H1 (cell line): ENCODE results near the gene CA10. TPM values are rescaled to one million over a fixed set of nuclear protein-coding genes. Genes with fewer than 3 reads are reported as not detected.

Experiments used
- CTCF ChIA-PET: fragments of 300-600 bp; sonication (Branson Sonifier 250); formaldehyde crosslinking; loops from one replicate; lab custom pipeline; 2021; ENCODE audit not compliant: partially characterized antibody; lab: Charles Lee
- POLR2A ChIA-PET: fragments of 300-600 bp; sonication (Branson Sonifier 250); formaldehyde crosslinking; loops from one replicate; lab custom pipeline; 2021; ENCODE audit warnings: inconsistent platforms; ENCODE audit not compliant: partially characterized antibody; lab: Charles Lee
- DNase-seq, 2 experiments: peaks; one replicate each; pipeline versions ENCODE4 v3.0.0 to v3.0.0-alpha.2; 2010 to 2022; ENCODE audit warnings: low spot score in 2 of 2, low read depth in 1 of 2, mixed read lengths in 1 of 2
- FAIRE-seq: peaks from 2 replicates; lab custom pipeline; 2011; peaks lifted over from hg19 to GRCh38; lab: Jason Lieb, UNC
- H2AFZ ChIP-seq: 2 replicates; pipeline ENCODE4 v1.8.1; 2012; ENCODE audit warnings: low read length, inconsistent platforms
- H2AK5ac ChIP-seq: 2 replicates; pipeline ENCODE4 v1.6.1; 2013; ENCODE audit warnings: low read depth, low read length
- H2BK120ac ChIP-seq: replicated peaks from 2 replicates; pipeline ENCODE3; 2013; ENCODE audit warnings: low read depth, low read length, inconsistent platforms
- H2BK12ac ChIP-seq: 2 replicates; pipeline ENCODE4 v1.6.1; 2013; ENCODE audit warnings: low read depth, low read length
- H2BK15ac ChIP-seq: 2 replicates; pipeline ENCODE4 v1.6.1; 2013; ENCODE audit warnings: low read length
- H2BK20ac ChIP-seq: 2 replicates; pipeline ENCODE4 v1.6.1; 2013; ENCODE audit warnings: low read length
- H2BK5ac ChIP-seq: 2 replicates; pipeline ENCODE4 v1.6.1; 2013; ENCODE audit warnings: low read depth, low read length
- H3K14ac ChIP-seq: 2 replicates; pipeline ENCODE4 v1.6.1; 2013; ENCODE audit warnings: inconsistent platforms; ENCODE audit not compliant: insufficient read length
- H3K18ac ChIP-seq: 2 replicates; pipeline ENCODE4 v1.6.1; 2013; ENCODE audit warnings: low read length; ENCODE audit errors: extremely low read depth
- H3K23ac ChIP-seq: 2 replicates; pipeline ENCODE4 v1.6.1; 2013; ENCODE audit warnings: inconsistent platforms; ENCODE audit not compliant: insufficient read length
- H3K23me2 ChIP-seq: 2 replicates; pipeline ENCODE4 v1.6.1; 2013; ENCODE audit warnings: low read depth, low read length
- H3K27ac ChIP-seq: 2 replicates; pipeline ENCODE4 v1.6.1; 2011; ENCODE audit warnings: low read depth, low read length, inconsistent platforms
- H3K27me3 ChIP-seq, 4 experiments: replicated peaks in 1 of 4; 1 replicate in 1 of 4; 2 replicates in 3 of 4; pipeline versions ENCODE4 v1.6.1 to v1.8.1; 2011 to 2013; ENCODE audit warnings: low read length in 3 of 4, mild to moderate bottlenecking in 3 of 4, inconsistent platforms in 2 of 4, mixed read lengths in 2 of 4, moderate library complexity in 1 of 4; ENCODE audit not compliant: control insufficient read depth in 3 of 4, insufficient read depth in 3 of 4; ENCODE audit errors: extremely low read depth in 1 of 4
- H3K36me3 ChIP-seq, 4 experiments: 2 replicates each; pipeline versions ENCODE4 v1.6.1 to v1.8.1; 2011 to 2013; ENCODE audit warnings: mild to moderate bottlenecking in 4 of 4, low read length in 3 of 4, moderate library complexity in 2 of 4, control low read depth in 1 of 4, inconsistent platforms in 1 of 4; ENCODE audit not compliant: insufficient read depth in 4 of 4, control insufficient read depth in 2 of 4
- H3K4ac ChIP-seq: replicated peaks from 2 replicates; pipeline ENCODE3; 2013; ENCODE audit warnings: low read length, low read depth, mixed read lengths, inconsistent platforms; ENCODE audit not compliant: insufficient read length
- H3K4me1 ChIP-seq, 4 experiments: replicated peaks in 1 of 4; 1 replicate in 1 of 4; 2 replicates in 3 of 4; pipeline versions ENCODE4 v1.6.1 to v1.8.1; 2011 to 2013; ENCODE audit warnings: low read length in 3 of 4, inconsistent platforms in 2 of 4, mixed read lengths in 1 of 4; ENCODE audit not compliant: insufficient read depth in 4 of 4, control insufficient read depth in 3 of 4
- H3K4me2 ChIP-seq, 2 experiments: 2 replicates each; pipeline versions ENCODE4 v1.6.1 to v1.8.1; 2011 to 2013; ENCODE audit warnings: low read depth in 2 of 2, low read length in 2 of 2, control low read depth in 1 of 2, inconsistent platforms in 1 of 2, mild to moderate bottlenecking in 1 of 2; ENCODE audit not compliant: insufficient read depth in 1 of 2
- H3K4me3 ChIP-seq, 4 experiments: fragments of 200-600, 300-600 bp in 1 of 4; sonication (generic), shearing (Covaris generic), sonication (Bioruptor Twin) in 1 of 4; 2 replicates each; pipeline versions ENCODE4 v1.5.1 to v1.8.1; 2011 to 2016; ENCODE audit warnings: low read length in 4 of 4, low read depth in 3 of 4, control low read depth in 2 of 4, inconsistent platforms in 2 of 4, mild to moderate bottlenecking in 2 of 4, mixed read lengths in 1 of 4, moderate library complexity in 1 of 4; ENCODE audit not compliant: insufficient read depth in 2 of 4; ENCODE audit errors: extremely low read depth in 1 of 4
- H3K56ac ChIP-seq: replicated peaks from 2 replicates; pipeline ENCODE3; 2013; ENCODE audit warnings: low read depth, mild to moderate bottlenecking, mixed read lengths, low read length, inconsistent platforms; ENCODE audit not compliant: insufficient read length
- H3K79me1 ChIP-seq: 2 replicates; pipeline ENCODE4 v1.6.1; 2013; ENCODE audit warnings: low read depth, low read length, control low read depth
- H3K79me2 ChIP-seq, 2 experiments: 2 replicates each; pipeline versions ENCODE4 v1.6.1 to v1.8.1; 2012 to 2013; ENCODE audit warnings: low read length in 2 of 2, mild to moderate bottlenecking in 2 of 2, inconsistent platforms in 1 of 2; ENCODE audit not compliant: insufficient read depth in 2 of 2, control insufficient read depth in 1 of 2
- H3K9ac ChIP-seq, 4 experiments: replicated peaks in 1 of 4; 1 replicate in 1 of 4; 2 replicates in 3 of 4; pipeline versions ENCODE4 v1.6.1 to v1.8.1; 2011 to 2013; ENCODE audit warnings: low read depth in 3 of 4, low read length in 3 of 4, control low read depth in 2 of 4, mild to moderate bottlenecking in 2 of 4, moderate library complexity in 2 of 4, inconsistent platforms in 1 of 4; ENCODE audit errors: extremely low read depth in 1 of 4
- H3K9me3 ChIP-seq, 2 experiments: 2 replicates each; pipeline versions ENCODE4 v1.6.1 to v1.8.1; 2012 to 2013; ENCODE audit warnings: mild to moderate bottlenecking in 2 of 2, moderate library complexity in 2 of 2, control low read depth in 1 of 2, inconsistent platforms in 1 of 2, low read depth in 1 of 2, low read length in 1 of 2, mixed read lengths in 1 of 2; ENCODE audit not compliant: insufficient read depth in 2 of 2
- H4K20me1 ChIP-seq, 2 experiments: replicated peaks in 1 of 2; 2 replicates each; pipeline versions ENCODE3 to v1.8.1; 2011 to 2013; ENCODE audit warnings: inconsistent platforms in 2 of 2, low read length in 2 of 2, mild to moderate bottlenecking in 1 of 2; ENCODE audit not compliant: insufficient read depth in 2 of 2, control insufficient read depth in 1 of 2
- H4K5ac ChIP-seq: 2 replicates; pipeline ENCODE4 v1.6.1; 2013; ENCODE audit warnings: low read length, low read depth, mixed read lengths, inconsistent platforms; ENCODE audit not compliant: insufficient read length
- H4K8ac ChIP-seq: 2 replicates; pipeline ENCODE4 v1.8.0; 2013; ENCODE audit warnings: mild to moderate bottlenecking, moderate library complexity, low read length, inconsistent platforms; ENCODE audit not compliant: insufficient read depth; ENCODE audit errors: extremely low read depth
- H4K91ac ChIP-seq: replicated peaks from 2 replicates; pipeline ENCODE3; 2013; ENCODE audit warnings: low read length, mixed read lengths, inconsistent platforms; ENCODE audit not compliant: insufficient read length
- CHD1 ChIP-seq: IDR thresholded peaks from 2 replicates; pipeline ENCODE4 v1.6.1; 2012; ENCODE audit warnings: low read depth, low read length, improper control_type of control experiment
- CTCF ChIP-seq, 3 experiments: IDR thresholded peaks; 1 replicate in 2 of 3; 2 replicates in 1 of 3; pipeline versions ENCODE4 v1.5.1 to v1.6.1; 2011; ENCODE audit warnings: low read length in 3 of 3, mild to moderate bottlenecking in 3 of 3, inconsistent platforms in 2 of 3, low read depth in 1 of 3, moderate library complexity in 1 of 3; ENCODE audit not compliant: insufficient read depth in 1 of 3; ENCODE audit errors: control extremely low read depth in 1 of 3
- EZH2 ChIP-seq: fragments of 200-600 bp; sonication (generic); IDR thresholded peaks from 2 replicates; pipeline ENCODE4 v1.7.1; 2012; ENCODE audit warnings: low read depth, mild to moderate bottlenecking, moderate library complexity, low read length, inconsistent platforms; ENCODE audit not compliant: severe bottlenecking
- KDM1A ChIP-seq: fragments of 200-600, 300-600 bp; sonication (generic); IDR thresholded peaks from 2 replicates; pipeline ENCODE4 v1.7.1; 2016; ENCODE audit warnings: mild to moderate bottlenecking, low read length, borderline replicate concordance
- NANOG ChIP-seq: IDR thresholded peaks from 2 replicates; pipeline ENCODE4 v1.6.1; 2011; ENCODE audit warnings: low read length, low read depth, mild to moderate bottlenecking, inconsistent platforms; ENCODE audit not compliant: insufficient read depth, poor library complexity, severe bottlenecking
- RXRA ChIP-seq: IDR thresholded peaks from 2 replicates; pipeline ENCODE4 v1.6.1; 2011; ENCODE audit warnings: low read depth, mild to moderate bottlenecking, low read length, moderate library complexity; ENCODE audit not compliant: insufficient read depth
- SP1 ChIP-seq: IDR thresholded peaks from 2 replicates; pipeline ENCODE4 v1.6.1; 2011; ENCODE audit warnings: low read depth, low read length
- TEAD4 ChIP-seq: IDR thresholded peaks from 2 replicates; pipeline ENCODE4 v1.6.1; 2012; ENCODE audit warnings: low read depth, low read length, inconsistent platforms, mixed read lengths
- WGBS, 2 experiments: shearing (Covaris generic) in 1 of 2; methylation state at CpG; one replicate each; pipeline versions ENCODE4 v1.1.6 to v1.1.7; 2013 to 2015; ENCODE audit warnings: low lambda C conversion rate in 2 of 2, mixed read lengths in 2 of 2, inconsistent platforms in 1 of 2, low coverage in 1 of 2, missing lambda C conversion rate in 1 of 2; ENCODE audit not compliant: insufficient replicate concordance in 2 of 2, insufficient coverage in 1 of 2, insufficient read length in 1 of 2; ENCODE audit errors: extremely low coverage in 1 of 2, missing lambda C conversion rate in 1 of 2; 5-methylcytosine and 5-hydroxymethylcytosine counted together
- polyA plus RNA-seq, 7 experiments: library from polyadenylated mRNA; depleted of rRNA in 3 of 7; stranded (reverse) in 5 of 7; unstranded in 2 of 7; fragments of >200 nt in 5 of 7; fragments of 200-250 nt in 2 of 7; gene quantifications; 1 replicate in 5 of 7; 2 replicates in 1 of 7; 4 replicates in 1 of 7; pipeline versions ENCODE4 v1.2.1 to v1.2.3, GENCODE V29; 2011 to 2013; ENCODE audit warnings: missing spikeins in 2 of 7, mixed read lengths in 2 of 7
- total RNA-seq: library from RNA; stranded (reverse); fragmentation: NEBNext Ultra II Directional; extraction: Animal tissue kit (Norgen Biotek cat#: 25700); gene quantifications from 2 replicates; pipeline ENCODE4 v1.2.1, GENCODE V29; 2021

Gene CA10
- total and polyA plus RNA-seq, 2 of the 8 experiments (the other 6 are each of a cell fraction or from before 2014, with no cell fraction given) = 0.60 to 0.63 TPM

- no peak overlapping the region for H3K4me2 ChIP-seq
- no peak overlapping the region for H3K14ac ChIP-seq
- H4K20me1 ChIP-seq = no peaks in the 10 kb centered on the region
- ChIA-PET CTCF (interaction anchor here (0.7 kb wide), 1 partner anchor 31 kb away, joined by 3 read pairs; no protein-coding TSS in a partner anchor), POLR2A (no interaction called here)
- no peak overlapping the region for H3K4ac ChIP-seq
- H2BK5ac ChIP-seq = no peak overlapping the region
- FAIRE-seq = no peak
- H3K27me3 ChIP-seq = no peaks in the 10 kb centered on the region
- H2BK15ac ChIP-seq = no peak overlapping the region
- peaks cover 10 to 28% of the 10 kb centered on the region in 2 experiments; a peak in 3 of 4 replicates for H3K9me3 ChIP-seq
- H2BK12ac ChIP-seq = no peak overlapping the region
- no peak overlapping the region for H3K9ac ChIP-seq
- no peaks in the 10 kb centered on the region for H3K79me1 ChIP-seq
- no peak overlapping the region for H3K56ac ChIP-seq
- no peak overlapping the region for H4K91ac ChIP-seq
- H3K27ac ChIP-seq = no peak overlapping the region
- H2AK5ac ChIP-seq = no peak overlapping the region
- DNase-seq = no peak
- H3K18ac ChIP-seq = no peak overlapping the region
- no peaks in the 10 kb centered on the region for H3K36me3 ChIP-seq
- no peak overlapping the region for H2AFZ ChIP-seq
- no peak overlapping the region for H4K5ac ChIP-seq
- H4K8ac ChIP-seq = no peak overlapping the region
- no peak for TF ChIP-seq CHD1
- no peak for TF ChIP-seq CTCF (IDR thresholded peaks at IDR 0.05; ENCODE audit: control extremely low read depth in 1 of 3, insufficient read depth in 1 of 3, low read depth in 1 of 3, low read length in 3 of 3)
- TF ChIP-seq TEAD4 = no peak
- no peak for TF ChIP-seq RXRA
- no peak for TF ChIP-seq SP1
- TF ChIP-seq NANOG = no peak
- TF ChIP-seq EZH2 = no peak
- no peak for TF ChIP-seq KDM1A
- TF ChIP-seq, all 59 proteins: peak for 0
- H2BK120ac ChIP-seq = no peak overlapping the region
- WGBS, 2 experiments = 86% methylated on average over 2 of the region's 2 CpGs; no CpG with 5 or more reads in 1 of the 2 experiments
- H3K4me3 ChIP-seq = no peak overlapping the region
- H3K79me2 ChIP-seq = no peaks in the 10 kb centered on the region
- H3K4me1 ChIP-seq = no peaks in the 10 kb centered on the region
- no peak overlapping the region for H2BK20ac ChIP-seq
- no peak overlapping the region for H3K23ac ChIP-seq
- no peaks in the 10 kb centered on the region for H3K23me2 ChIP-seq
These were observed 490.8 kb downstream of the CA10 start for GRCh38 chr17:51667706-51668083.
